Fibroblast of peridontal ligament (primary cell): ENCODE measurements around the gene PAX8.
"Not testable (repeated sequence)": the region's sequence is repeated elsewhere in the genome, so short reads cannot be mapped to it uniquely, and the experiment has no call there.

Experiments
- DNase-seq: peaks from one replicate; pipeline ENCODE4 v3.0.0-alpha.2; 2010; ENCODE audit errors: extremely low read depth

Gene PAX8

DNA sequence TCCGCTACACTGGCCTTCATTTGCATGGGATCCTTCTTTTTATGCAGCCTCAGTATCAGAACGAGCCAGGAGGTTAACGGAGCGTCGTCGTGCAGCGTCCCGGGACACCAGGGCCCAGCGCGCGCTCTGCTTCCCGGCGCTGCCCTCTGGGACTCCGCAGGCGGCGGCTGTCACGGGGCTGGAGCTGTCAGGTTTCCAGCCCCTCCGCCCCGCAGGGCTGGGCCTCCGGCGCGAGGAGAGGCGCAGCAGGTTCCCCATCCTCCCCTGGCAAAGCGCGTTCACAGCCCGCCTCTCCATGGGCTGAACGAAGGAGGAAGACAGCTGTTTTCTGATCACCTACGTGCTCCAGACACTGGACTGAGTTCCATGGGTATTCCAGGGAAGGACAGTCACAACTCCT lies 12.5 kb upstream of the PAX8 start:
- no peak for DNase-seq

DNA sequence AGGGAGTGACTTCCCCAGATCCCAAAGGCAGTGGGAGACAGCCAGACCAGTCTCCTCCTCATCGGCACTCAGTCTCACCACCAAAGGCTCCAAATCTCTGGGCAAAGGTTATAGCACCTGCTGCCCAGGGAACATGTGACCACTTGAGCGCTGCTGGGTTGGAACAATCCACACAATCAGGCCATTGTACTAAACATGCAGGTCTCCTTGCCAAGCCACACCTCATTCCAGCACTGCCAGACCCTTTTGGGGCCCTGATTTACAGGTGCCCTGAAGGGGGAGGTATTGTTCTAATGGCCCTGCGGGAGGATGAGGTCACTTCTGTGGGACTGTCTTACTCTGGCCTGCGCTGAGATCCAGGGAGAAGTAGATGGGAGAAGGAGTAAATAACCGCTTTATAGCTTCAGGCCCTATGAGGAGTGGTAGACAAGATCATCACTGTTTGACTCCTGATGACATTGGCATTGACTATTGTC lies 10.0 kb upstream of the PAX8 start:
- not testable (repeated sequence) for DNase-seq

DNA sequence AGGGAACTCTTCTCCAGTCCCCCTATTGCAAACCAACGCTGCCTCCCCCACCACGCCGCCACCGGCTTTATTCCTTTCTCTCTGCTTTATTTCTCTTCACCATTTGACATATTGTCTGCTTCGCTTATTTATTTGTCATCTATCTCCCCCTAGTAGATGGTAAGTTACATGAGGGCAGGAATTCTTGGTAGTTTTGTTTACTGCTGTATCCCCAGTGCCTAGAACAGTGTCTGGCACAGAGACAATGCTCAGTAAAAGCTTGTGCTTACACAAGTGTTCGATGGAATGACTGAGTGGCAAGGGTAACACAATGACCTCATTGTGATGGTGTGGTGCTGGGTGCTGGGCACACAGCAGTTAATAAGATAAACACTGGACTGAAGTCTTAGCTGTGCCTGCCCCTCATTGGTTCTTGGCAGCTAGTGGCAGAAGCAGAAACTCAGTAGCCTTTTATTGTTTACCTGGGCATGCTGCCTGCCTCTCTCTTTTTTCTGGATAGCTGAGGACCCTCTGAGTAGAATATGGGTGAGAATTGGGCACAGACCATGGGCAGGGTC lies 9.5 kb upstream of the PAX8 start:
- DNase-seq, result not testable (repeated sequence)

DNA sequence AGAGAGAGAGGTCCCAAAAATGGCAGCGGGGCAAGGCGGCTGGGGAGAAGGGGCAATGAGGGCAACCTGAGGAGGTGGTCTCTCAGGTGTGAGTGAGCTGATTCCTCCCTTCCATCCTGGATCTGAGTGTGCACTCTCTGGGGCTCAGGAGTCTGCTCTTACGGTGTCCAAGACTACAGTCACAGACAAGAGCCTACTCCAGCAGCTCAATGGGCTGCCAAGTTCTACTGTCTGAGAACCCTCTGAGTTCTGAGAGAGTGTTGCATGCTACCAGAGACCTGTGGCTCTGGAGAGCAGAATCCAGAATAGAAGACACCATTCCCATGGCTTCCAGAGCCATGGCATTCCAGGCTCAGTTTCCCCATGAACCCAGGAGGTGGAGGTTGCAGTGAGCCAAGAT lies 7.1 kb upstream of the PAX8 start:
- DNase-seq, result no peak

DNA sequence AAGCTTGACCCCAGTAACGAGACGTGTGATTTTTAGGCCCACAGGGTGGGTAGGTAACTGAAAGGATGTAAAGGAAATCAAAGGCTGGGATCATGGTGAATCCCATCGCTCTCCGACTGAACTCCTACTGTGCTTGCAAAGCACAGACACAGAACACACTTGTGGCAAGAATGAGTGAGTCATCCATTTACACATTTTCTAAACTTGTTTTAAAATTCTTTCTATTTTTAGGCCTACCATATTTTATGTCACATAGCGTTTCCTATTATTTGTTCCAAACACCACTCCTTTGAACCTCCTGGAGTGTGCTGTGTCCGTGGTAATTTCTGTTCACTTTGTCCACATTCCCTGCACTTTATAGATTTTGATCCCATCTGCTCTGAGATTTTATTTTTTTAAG lies 6.3 kb upstream of the PAX8 start:
- DNase-seq, result not testable (repeated sequence)

DNA sequence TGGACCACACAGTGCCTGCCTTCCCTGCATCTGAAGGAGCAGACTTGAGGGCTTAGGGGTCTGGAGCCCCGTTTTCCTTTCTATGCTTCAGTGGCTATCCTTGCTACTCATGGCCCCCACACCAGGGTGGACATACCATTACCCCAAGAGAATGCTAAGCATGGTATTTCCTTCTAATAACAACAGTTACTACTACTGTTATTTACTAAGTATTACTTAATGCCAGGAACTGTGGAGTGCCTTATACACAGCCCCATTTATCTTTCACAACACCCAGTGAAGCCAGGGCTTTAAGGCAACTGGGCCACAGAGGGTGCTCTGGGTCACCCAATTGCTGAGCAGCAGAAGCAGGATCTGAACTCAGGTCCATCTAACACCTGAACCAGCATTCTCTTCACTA lies 5.8 kb upstream of the PAX8 start:
- DNase-seq, result no peak

DNA sequence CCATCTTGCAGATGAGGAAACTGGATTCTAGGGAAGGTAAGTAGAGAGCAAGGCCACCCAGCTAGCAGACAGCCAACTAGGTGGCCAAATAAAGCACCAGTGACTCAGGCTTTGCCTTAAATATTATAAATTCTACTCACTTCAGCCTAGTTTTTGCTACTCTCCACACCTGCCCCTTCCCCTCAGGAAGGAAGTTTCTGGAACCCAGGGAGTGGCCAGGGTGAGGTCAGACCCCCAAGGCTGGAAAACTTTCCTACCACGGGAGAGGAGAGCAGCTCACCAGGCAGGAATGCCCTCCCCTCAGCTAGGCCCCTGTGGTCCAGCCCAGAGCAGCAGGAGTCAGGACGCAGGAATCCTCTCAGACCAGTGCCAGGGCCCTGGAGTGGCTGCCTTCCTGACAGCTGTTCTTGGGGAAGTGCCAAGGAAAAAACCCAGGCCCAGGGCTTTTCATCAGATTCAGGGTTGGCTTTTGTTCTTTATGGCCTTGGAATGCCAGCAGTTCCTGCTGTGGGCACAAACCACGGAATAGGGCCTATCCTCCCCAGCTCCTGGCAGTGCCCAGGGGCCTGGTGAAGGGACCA lies 5.1 kb upstream of the PAX8 start:
- peak; percentile 82 for DNase-seq

DNA sequence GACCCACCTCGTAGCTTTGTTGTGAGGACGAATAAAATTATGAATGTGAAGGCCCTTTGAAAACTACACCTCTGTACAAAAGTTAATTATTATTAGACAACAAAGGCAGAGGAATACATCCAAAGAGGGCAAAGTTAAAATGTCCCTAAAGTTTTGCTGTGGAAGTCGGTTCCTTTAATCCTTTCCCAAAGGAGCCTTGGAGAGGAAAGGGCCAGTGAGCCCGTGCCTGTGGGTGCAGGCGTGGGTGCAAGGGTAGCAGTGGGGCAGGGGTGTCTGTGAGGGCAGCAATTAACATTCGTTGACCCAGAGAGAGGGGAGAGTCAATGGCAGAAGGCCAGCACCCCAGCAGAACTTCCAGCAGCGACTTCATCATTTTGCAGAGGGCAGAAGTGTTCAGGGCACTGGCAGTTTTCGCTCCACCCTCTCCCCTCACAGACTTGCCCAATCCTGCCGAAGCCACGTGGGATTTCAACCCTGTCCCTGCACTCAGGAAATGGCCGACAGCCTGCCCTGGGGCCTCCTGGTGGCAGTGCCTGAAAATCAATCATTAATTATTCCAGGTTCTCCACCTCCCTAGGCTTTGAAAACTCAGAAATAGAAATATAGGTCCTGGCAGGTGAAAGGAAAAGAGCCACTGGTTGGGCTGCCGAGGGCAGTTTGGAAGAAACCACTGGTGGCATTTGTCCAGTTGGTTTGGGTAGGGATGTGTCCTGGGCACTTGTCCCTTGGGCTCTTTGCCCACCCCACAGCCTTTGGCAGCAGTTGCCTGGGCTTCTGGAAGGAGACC lies 4.2 kb upstream of the PAX8 start:
- no peak for DNase-seq

DNA sequence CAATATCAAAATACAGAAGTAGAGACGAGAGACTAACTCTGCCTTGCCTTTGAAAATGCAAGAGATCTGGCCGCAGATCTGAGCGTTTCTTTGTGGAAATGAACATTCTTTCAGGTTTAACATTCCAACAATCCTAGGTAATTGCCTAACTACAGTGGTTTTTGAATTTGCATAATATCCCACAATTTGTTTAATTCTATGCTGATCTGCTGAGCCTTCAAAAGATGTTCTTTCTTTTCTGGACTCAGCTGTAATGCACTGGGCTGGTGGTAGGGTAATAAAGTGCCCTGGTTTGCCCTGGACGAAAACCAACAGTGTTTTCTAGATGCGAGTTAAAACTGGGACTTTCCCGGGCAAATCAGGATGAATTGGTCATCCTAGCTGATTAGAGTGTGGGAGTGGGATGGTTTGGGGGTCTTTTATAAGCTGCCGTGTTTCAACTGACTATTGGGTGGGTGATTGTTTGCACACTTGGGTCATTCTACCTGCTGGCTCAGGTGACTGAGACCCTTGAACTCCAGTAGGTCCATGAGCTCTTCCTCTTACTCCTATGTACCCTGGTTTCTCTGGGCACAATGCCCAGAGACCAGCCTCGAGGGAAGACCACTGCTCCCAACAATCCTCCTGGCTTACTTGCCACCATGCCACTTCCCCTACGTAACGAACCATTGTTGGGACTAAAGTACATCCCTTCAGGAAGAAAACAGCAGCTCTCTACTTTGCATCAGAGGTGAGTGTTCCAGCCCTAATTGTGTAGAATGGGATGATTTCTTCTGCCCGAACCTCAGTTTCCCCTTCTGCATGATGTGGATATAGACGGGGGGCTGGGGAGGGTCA lies 3.4 kb upstream of the PAX8 start:
- DNase-seq, result peak; percentile 25

DNA sequence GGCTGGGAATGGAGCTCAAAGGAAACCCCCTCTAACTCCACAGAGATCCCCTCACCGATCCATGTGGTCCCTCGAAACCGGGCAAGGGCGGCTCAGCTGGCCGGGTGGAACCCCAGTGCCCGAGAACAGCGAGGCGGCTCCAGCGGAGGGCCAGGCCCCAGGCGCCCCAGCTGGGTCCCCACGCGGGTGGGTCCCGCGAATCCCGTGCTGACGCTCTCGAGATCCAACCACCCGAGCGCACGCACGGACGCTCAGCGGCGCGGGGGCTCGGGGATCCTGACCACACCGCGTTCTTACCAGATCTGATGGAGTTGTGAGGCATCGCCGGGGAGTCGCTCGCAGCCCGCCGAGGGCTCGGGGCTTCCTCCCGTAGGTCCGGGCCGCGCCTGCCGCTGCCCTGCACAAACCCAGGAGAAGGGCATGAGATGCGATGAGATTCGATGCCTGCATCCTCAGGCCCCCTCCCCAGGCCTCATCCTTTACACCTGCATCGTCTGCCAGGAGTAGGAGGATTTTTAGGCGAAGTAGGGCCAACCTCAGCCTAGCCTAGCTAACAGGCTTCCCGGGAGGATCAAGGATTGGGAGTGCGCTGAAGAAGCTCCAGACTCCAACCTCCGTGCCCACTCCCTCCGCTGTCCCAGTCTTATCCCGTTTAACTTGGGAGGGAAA lies 514 bp downstream of the PAX8 start:
- no peak for DNase-seq

DNA sequence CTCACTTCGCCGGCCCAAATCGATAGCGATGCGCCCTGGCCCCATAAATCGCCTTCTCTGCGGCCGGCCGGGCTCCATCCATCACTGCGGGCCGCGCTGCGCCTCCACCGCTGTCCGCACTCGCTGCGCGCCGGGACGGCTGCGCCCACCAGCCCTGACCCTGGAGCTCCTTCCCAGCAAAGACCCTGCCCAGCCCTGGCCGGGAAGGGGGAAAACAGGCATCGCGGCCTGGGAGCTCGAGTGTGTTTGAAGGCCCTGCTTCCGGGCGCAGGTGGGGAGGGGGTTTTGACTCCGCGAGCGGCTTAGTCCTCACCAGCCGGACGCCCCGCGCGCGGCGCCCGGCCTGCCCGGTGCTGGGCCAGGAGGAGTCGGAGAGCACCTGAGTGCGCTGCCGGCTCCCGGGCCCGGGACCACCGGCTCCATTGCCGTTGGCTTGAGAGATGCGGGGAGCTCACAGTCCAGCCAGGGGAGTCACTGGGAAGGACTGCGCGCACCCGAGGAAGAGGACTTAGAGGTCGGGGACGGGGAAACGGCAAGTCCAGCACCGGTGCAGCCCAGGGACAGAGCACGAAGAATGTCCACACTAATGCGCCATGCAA lies 1.1 kb downstream of the PAX8 start:
- no peak for DNase-seq

DNA sequence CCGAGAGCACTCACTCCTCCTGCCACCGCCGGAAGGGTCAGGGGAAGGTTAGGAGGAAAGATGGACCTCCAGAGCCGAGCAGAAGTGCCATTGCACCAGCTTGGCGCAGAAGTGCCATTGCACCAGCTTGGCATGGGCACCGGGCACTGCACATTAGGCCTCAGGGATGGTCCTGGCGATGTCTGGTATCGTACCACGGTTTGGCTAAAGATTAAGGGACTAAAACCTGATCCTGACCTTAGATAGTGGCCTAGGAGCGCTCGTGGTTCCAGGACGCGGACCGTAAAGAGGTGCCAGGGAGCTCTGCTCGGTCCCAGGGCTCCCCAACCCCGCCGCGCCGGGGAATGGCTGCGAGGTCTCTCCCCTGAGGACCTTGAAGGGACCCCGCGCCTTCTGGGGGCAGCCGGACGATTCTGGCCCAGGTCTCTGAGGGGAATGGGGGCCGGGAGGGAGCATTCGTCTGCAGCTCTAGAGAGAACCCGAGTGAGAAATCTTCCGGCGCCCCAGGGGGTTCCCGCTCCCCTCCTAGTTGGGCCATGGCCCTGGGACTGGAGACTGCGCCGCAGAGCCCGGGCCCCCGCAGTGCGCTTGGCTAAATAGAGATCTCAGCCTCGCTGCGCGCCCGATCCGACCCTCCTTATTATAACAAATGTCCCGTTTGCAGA lies 1.8 kb downstream of the PAX8 start:
- DNase-seq, result no peak

DNA sequence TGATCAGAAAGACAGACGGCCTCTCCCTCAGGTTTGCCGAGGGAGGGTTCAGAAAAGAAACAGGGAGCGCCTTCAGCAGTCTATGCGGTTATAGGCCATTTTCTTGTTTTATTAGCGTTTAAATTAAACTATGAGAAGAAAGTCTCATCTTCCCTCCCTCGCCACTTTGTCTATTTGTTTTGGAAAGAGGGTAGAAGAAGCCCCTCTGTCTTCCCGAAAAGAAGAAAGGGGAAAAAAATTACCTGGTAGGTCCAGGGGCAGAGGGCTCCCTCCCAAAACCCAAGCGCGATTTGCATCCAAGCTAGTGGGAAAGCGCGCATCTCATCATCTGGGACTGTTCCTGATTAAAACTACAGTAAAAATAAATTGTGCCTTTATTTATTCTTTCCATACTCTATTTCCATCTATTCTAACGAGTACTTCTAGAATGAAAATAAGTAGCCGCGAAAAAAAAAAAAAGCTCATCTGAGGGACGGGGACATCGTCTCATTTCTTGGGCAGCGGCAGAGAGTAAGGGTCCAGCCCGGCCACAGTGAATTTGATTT lies 2.4 kb downstream of the PAX8 start:
- DNase-seq, result no peak

DNA sequence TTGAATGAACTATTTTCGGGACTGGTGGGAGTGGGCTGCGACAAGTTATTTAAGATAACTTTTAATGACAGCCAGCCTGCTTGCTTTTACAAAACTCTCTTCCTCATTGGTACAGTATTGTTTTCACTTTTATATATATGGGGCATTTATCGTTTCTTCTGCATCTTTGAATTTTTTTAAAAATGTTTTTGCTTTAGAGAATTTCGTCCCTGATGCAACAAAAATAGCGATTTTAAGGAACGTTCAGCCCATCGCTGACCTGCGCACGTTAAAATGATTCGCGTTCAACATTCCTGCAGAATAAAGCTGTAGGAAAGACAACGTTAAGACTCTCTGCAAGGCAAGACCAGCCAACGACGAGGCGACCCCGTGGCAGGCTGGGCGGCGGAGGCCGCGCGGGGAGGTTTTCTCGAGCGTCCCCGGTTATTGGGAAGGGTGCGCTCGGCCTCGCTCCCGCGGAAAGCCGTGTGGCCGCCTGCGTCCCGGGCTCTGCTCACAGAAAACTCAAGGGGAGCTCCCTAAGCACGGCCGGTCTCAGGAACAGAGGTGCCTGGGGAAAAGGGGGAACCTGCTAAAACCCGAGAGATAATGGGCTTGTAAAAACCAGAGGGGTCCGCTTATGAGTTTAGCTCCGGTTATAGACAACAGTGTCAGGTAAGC lies 3.0 kb downstream of the PAX8 start:
- DNase-seq, result no peak

DNA sequence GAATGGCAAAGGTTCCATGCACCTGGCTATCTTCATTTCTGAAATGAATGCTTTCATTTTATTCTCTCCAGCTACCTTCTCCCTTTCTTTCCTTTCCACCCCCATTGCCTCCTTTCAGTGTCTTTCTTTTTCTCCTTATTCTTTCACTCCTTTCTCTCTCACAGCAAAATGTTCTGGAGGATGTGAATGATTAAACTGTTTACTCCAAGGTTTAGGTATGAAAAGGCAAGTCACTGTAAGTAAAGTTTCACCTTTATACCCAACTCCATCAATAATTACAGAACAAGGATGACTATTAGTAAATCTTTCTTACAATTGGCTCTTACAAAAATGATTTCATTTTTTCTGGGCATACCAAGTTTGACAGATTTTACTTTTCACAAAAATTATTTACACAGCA lies 4.3 kb downstream of the PAX8 start:
- DNase-seq, result no peak

DNA sequence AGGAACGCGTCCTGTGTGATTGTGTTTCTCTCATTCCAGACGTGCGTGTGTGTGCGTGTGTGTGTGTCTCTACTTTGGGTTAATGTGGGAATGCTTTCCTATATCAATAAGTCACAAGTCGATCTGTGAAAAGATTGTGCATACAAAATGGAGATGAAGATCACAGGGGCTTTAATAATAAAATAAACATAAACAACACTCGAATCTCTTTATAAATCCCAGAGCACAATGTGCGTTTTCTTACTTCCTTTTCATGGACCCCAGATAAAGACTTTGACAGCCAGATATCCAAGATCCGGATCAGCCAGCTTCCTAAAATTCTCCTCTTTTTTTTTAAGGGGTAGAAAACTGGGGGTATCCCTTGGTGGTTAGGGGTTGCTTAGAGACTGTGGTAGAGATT lies 4.7 kb downstream of the PAX8 start:
- DNase-seq, result no peak

DNA sequence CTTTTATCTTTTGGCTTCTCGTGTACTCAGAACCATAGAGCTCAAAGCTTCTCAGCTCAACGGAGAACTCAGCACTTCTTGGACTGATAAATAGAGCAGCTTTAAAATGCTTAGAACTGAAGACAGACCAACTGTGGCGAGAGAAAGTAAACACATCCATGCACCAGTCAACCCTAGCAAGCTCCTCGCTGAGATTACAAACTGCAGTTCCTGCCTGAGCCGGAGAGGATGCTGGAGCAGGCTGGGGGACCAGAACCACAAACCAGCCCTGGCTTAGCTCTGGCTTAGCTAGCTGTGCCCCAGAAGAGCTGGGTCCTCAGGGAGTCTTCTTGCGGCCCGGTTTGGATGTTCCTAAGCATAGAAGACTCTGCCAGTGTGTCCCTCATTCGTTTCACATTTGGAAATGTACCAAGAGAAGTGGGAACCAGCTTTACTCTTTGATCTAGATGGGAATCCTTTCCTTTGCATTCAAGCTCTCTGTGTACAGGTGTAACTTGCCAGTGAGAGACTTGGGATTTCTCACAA lies 5.6 kb downstream of the PAX8 start:
- peak; percentile 29 for DNase-seq

DNA sequence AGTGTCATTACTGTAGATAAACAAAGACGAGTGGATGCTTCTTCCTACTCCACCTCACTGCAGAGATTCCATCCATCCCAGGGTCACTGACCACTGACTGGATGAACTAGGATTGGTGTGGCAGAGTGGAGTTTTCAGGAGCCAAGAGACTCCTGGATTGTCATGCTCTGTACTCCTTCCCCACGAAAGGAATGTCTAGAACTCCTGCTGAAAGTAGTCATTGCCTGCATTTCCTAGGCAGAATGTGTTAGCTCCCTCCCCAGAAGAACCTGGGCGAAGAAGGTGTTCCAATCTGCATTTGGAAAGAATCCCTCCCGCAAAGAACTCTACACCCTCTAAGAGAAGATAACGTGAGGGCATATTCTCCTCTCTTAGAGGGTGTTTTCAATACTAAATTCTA lies 6.2 kb downstream of the PAX8 start:
- no peak for DNase-seq

DNA sequence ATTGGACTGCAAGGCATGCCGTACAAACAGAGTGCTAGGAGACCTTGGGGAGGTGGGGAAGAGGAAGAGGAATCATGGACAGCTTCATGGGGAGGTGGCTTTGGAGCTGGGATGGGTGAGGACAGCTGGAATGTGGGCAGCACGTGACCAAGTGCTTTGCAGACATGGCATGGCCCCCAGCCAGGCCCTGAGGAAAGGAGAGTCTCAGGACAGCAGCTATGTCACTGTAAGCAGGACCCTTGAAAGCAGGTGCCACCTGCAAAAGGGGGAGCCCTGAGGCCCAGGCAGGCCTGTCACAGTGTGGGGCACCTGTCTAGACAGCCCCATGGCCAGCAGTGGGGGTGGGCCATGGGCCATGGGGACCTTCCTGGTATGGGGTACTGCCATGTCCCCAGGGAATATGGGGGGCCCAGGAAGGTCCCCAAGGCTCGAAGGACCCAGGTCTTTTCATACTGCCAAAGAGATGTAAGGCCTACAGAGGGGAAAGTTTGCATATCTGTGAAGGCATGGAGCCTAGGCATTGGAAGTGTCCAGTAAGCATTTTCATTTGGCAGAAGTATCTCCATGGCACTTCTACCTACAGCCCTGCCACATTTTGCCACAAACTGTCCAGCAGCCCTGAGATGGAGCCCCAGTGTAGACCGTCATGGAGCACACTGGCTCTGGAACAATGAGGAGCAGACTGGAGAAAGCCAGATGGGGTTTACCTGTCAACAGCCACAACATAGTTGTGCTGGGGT lies 9.9 kb downstream of the PAX8 start:
- DNase-seq, result no peak
